ENCODE results near the gene CDC20.

DNA sequence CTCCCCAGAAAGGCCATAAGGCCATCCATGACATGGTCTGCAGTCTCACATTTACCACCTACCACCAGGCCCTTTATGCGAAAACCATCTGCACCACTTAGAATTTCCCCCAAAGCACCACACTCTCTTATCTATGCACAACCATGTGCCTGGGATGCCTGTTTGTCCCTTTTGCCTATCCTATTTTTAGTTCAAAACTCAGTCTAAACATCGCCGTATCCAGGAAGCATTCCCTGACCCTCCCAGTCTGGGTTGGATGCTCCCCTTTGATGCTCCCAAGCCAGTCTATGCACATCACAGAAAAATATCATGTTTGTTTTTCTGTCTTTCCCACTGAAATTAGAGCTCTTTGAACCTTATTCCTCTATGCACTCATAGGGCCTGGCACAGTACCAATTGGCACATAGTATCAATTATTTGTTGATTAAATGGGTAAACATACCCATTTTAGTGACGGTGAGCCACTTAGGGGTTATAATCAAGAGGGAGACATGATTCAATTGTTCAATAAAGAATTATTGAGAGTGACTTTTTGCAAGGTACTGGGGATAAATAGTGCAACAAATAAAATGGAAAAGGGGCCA, 14.4 kb upstream of the CDC20 start:
- TF ChIP-seq, protein P1, sequence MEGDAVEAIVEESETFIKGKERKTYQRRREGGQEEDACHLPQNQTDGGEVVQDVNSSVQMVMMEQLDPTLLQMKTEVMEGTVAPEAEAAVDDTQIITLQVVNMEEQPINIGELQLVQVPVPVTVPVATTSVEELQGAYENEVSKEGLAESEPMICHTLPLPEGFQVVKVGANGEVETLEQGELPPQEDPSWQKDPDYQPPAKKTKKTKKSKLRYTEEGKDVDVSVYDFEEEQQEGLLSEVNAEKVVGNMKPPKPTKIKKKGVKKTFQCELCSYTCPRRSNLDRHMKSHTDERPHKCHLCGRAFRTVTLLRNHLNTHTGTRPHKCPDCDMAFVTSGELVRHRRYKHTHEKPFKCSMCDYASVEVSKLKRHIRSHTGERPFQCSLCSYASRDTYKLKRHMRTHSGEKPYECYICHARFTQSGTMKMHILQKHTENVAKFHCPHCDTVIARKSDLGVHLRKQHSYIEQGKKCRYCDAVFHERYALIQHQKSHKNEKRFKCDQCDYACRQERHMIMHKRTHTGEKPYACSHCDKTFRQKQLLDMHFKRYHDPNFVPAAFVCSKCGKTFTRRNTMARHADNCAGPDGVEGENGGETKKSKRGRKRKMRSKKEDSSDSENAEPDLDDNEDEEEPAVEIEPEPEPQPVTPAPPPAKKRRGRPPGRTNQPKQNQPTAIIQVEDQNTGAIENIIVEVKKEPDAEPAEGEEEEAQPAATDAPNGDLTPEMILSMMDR (conservative IDR thresholded peaks at IDR 0.05; ENCODE audit: low read depth, low read length), result no peak
- no peak for TF ChIP-seq EZH2 (IDR thresholded peaks at IDR 0.05; ENCODE audit: low read length, unreplicated experiment)
